ENCODE data around the gene RAB3GAP1. TPM values are rescaled to one million over a fixed set of nuclear protein-coding genes. Genes with fewer than 3 reads are reported as not detected.

The RAB3GAP1 gene
- total RNA-seq, 1 experiment from 2014 or later: 36.8 TPM

DNA sequence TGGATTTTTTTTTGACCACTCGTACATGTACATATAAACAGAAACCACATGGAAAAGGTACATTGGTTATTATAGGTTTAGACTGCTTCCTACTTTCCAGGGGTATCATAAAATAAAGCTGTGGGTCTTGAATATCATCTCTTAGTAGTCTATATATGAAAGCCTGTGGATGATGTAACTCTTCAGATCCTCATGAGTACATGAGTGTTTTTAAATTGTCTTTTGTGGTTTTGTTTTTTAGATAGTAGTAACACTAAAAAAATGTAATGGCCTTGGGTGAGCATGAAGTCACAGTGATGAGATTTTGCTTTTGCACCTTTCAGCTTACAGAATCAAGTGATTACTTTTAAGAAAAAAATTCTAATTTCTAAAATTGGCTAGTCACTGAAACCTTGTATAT, 80.2 kb downstream of the RAB3GAP1 start:
- H3K79me2 ChIP-seq (ENCODE audit: low read depth): no peaks in the 10 kb centered on the region
- H3K4me1 ChIP-seq (replicated peaks; ENCODE audit: insufficient read depth): no peaks in the 10 kb centered on the region
- ChIA-PET POLR2A (ENCODE audit: unreplicated experiment) (no interaction called here), CTCF (no interaction called here)
- DNase-seq: no peak
- H4K20me1 ChIP-seq (ENCODE audit: insufficient read depth): no peaks in the 10 kb centered on the region
- H3K9me2 ChIP-seq (ENCODE audit: insufficient read depth): no peaks in the 10 kb centered on the region
- H3K4me3 ChIP-seq: no peak overlapping the region
- H3K4me2 ChIP-seq: no peak overlapping the region
- no peaks in the 10 kb centered on the region for H3K27me3 ChIP-seq (ENCODE audit: insufficient read depth, low read depth)
- no TSS peak for BruUV-seq (replicated peaks)
- H3F3A ChIP-seq (ENCODE audit: insufficient read depth, low read depth): no peaks in the 10 kb centered on the region
- TF ChIP-seq, protein P1, sequence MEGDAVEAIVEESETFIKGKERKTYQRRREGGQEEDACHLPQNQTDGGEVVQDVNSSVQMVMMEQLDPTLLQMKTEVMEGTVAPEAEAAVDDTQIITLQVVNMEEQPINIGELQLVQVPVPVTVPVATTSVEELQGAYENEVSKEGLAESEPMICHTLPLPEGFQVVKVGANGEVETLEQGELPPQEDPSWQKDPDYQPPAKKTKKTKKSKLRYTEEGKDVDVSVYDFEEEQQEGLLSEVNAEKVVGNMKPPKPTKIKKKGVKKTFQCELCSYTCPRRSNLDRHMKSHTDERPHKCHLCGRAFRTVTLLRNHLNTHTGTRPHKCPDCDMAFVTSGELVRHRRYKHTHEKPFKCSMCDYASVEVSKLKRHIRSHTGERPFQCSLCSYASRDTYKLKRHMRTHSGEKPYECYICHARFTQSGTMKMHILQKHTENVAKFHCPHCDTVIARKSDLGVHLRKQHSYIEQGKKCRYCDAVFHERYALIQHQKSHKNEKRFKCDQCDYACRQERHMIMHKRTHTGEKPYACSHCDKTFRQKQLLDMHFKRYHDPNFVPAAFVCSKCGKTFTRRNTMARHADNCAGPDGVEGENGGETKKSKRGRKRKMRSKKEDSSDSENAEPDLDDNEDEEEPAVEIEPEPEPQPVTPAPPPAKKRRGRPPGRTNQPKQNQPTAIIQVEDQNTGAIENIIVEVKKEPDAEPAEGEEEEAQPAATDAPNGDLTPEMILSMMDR (conservative IDR thresholded peaks at IDR 0.05): no peak
- no peak for TF ChIP-seq EZH2 (IDR thresholded peaks at IDR 0.05; ENCODE audit: low read depth)
- H3K9me3 ChIP-seq (ENCODE audit: insufficient read depth, low read depth): no peaks in the 10 kb centered on the region
- peaks cover 21% of the 10 kb centered on the region; the same call in 1 of the 2 replicates for H3K36me3 ChIP-seq (ENCODE audit: low read depth)
- H2AFZ ChIP-seq: no peak overlapping the region
- intact Hi-C loops (cut with micrococcal nuclease; ENCODE audit: unreplicated experiment): no loop called here
- H3K27ac ChIP-seq: no peak overlapping the region

DNA sequence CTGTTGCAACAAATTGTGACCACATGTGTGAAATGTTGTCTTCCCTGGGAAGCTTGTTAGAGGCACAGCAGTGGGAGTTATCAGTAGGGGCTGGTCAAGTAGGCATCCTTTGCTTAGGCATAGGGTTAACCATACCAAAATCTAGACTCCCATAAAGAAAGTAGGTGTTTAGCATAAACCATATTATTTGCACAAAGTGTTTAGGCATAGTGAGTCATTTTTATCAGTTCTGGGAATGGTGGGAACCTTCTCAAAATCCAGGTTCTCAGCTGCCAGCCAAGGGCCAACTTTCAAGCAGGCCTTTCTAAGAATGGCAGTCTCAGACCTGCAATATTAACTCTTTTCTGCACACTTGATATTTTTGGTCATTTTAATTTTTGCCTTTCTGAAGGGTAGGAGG, 88.5 kb downstream of the RAB3GAP1 start:
- intact Hi-C loops (cut with micrococcal nuclease; ENCODE audit: unreplicated experiment): no loop called here
- H3K79me2 ChIP-seq (ENCODE audit: low read depth): 0 out of 2 replicates have a peak, but pooled peaks cover 4% of the 10 kb centered on the region
- H3K9me2 ChIP-seq (ENCODE audit: insufficient read depth): no peaks in the 10 kb centered on the region
- H2AFZ ChIP-seq: no peak overlapping the region
- H3K27ac ChIP-seq: no peak overlapping the region
- H3K27me3 ChIP-seq (ENCODE audit: insufficient read depth, low read depth): no peaks in the 10 kb centered on the region
- DNase-seq: no peak
- H4K20me1 ChIP-seq (ENCODE audit: insufficient read depth): peaks cover 11% of the 10 kb centered on the region; the same call in 1 of the 2 replicates
- H3K4me1 ChIP-seq (replicated peaks; ENCODE audit: insufficient read depth): peaks cover 7% of the 10 kb centered on the region; the same call in 1 of the 2 replicates
- H3K4me2 ChIP-seq: no peak overlapping the region
- H3K36me3 ChIP-seq (ENCODE audit: low read depth): peaks cover 22% of the 10 kb centered on the region; the same call in 1 of the 2 replicates
- no TSS peak for BruUV-seq (replicated peaks)
- peaks cover 14% of the 10 kb centered on the region; the same call in 1 of the 2 replicates for H3K9me3 ChIP-seq (ENCODE audit: insufficient read depth, low read depth)
- no peak overlapping the region for H3K4me3 ChIP-seq
- ChIA-PET CTCF (no interaction called here), POLR2A (ENCODE audit: unreplicated experiment) (no interaction called here)
- H3F3A ChIP-seq (ENCODE audit: insufficient read depth, low read depth): 0 out of 2 replicates have a peak, but pooled peaks cover 4% of the 10 kb centered on the region
- TF ChIP-seq, protein P1 (conservative IDR thresholded peaks at IDR 0.05): no peak
- no peak for TF ChIP-seq EZH2 (IDR thresholded peaks at IDR 0.05; ENCODE audit: low read depth)

DNA sequence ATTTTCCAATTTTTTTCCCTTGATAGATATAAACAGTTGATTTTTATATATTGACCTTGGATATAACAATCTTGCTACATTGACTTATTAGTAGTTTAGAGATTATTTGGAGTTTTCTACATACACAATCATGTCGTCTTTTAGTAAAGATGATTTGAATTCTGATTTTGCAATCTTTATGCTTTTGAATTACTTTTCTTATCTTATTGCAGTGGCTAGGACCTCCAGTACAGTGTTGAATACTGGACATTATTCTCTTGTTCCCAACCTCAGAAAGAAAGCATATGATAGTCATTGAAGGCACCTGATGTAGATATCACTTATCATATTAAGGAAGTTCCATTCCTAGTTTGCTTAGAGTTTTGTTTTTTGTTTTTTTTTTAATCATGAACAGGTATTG, 90.2 kb downstream of the RAB3GAP1 start:
- POLR2A ChIA-PET (ENCODE audit: unreplicated experiment): no interaction called here
- Histone ChIP-seq H3K4me1 (replicated peaks; ENCODE audit: insufficient read depth) (peaks cover 7% of the 10 kb centered on the region; the same call in 1 of the 2 replicates), H4K20me1 (ENCODE audit: insufficient read depth) (peaks cover 11% of the 10 kb centered on the region; the same call in 1 of the 2 replicates), H3K9me3 (ENCODE audit: insufficient read depth, low read depth) (peaks cover 17% of the 10 kb centered on the region), H3K27me3 (ENCODE audit: insufficient read depth, low read depth) (no peaks in the 10 kb centered on the region), H2AFZ (no peak overlapping the region), H3K9me2 (ENCODE audit: insufficient read depth) (no peaks in the 10 kb centered on the region), H3F3A (ENCODE audit: insufficient read depth, low read depth) (0 out of 2 replicates have a peak, but pooled peaks cover 4% of the 10 kb centered on the region), H3K79me2 (ENCODE audit: low read depth) (0 out of 2 replicates have a peak, but pooled peaks cover 9% of the 10 kb centered on the region), H3K4me2 (no peak overlapping the region), H3K4me3 (no peak overlapping the region), H3K27ac (no peak overlapping the region), H3K36me3 (ENCODE audit: low read depth) (peaks cover 22% of the 10 kb centered on the region; the same call in 1 of the 2 replicates)
- no TSS peak for BruUV-seq (replicated peaks)
- intact Hi-C loops (cut with micrococcal nuclease; ENCODE audit: unreplicated experiment): no loop called here
- CTCF ChIA-PET: no interaction called here
- TF ChIP-seq EZH2 (IDR thresholded peaks at IDR 0.05; ENCODE audit: low read depth): no peak
- TF ChIP-seq, protein P1 (conservative IDR thresholded peaks at IDR 0.05): no peak
- no peak for DNase-seq
